ENCODE results near the gene GLMP.

- TF ChIP-seq CTCF (IDR thresholded peaks at IDR 0.05) (no peak), POLR2AphosphoS5 (IDR thresholded peaks at IDR 0.05; ENCODE audit: low read depth, low read length) (no peak), SIN3A (IDR thresholded peaks at IDR 0.05; ENCODE audit: borderline replicate concordance, insufficient read depth, low read depth, low read length) (no peak), TCF7L2 (IDR thresholded peaks at IDR 0.05; ENCODE audit: low read depth, low read length) (no peak), REST (IDR thresholded peaks at IDR 0.05; ENCODE audit: insufficient read depth in 1 of 2, low read depth in 2 of 2, low read length in 1 of 2) (no peak)
These were observed 11.4 kb downstream of the GLMP start, which contains the start of gene TMEM79 for GRCh38 chr1:156284112-156284511.
